GM19452 (cell line): Measurements from ENCODE around the gene GABBR2.
"Not testable (repeated sequence)": the region's sequence is repeated elsewhere in the genome, so short reads cannot be mapped to it uniquely, and the experiment has no call there.

ENCODE experiments used
- ATAC-seq: cut with Tn5 transposase; IDR thresholded peaks from one replicate; pipeline ENCODE4 v1.9.1; 2021; ENCODE audit not compliant: unreplicated experiment

GABBR2 gene

GRCh38 chr9:98304381-98304780 is 404.4 kb downstream of the GABBR2 start:
- no peak for ATAC-seq

DNA sequence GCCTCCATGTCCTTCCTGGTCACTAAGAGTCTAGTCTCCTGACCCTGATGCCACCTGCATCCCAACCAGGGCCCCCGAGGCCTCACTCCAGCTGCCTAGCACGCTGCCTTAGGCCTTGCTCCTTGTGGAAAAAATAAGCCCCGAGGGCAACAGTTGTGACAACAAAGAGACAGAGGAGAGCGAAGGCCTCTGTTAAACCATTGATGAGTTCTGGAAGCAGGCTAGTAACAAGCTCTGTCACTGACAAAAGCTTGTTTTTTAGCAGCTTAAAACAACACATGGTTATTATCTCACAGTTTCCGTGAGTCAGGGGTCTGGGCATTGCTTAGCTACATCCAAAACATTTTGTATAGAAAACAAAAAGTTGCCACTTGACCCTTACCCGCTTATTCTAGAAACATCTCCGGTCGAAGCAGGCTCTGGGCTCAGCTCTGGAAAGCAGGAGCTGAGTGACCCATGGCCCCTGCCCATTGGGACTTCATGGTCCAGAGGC is 405.1 kb downstream of the GABBR2 start:
- no peak for ATAC-seq

DNA sequence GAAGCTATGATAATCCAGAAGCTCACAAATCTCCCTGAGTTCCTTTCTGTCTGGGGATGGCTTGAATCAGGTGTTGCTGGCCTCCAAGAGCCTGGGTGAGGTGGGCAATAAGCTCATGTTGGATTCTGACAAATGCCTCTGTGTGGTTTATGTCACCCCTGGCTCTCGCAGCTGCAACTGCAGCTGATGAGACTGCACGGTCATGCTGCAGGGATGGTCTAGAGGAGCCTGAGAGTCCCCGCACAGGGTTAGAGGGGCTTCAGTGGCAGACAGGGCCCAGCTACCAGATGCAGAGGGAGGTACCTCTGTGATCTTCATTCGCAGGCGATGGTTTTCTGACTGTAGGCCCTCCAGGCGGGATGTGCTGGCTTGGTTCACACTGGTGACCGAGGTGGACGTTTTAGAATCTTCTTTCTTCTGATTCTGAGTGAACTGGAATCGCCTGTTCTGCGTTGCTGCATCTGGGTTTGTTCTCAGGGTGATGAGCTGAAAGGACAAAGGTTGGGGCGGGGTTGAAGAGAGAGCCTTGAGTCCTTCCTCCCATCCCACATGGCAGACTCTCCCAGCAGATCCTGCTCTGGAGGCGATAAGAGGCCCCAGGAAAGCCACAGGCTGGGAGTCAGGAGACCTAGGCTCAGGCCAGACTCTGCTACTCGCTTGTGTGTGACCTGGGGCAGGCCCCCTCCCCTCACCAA is 405.6 kb downstream of the GABBR2 start:
- no peak for ATAC-seq

GRCh38 chr9:98302150-98302549 is 406.6 kb downstream of the GABBR2 start:
- ATAC-seq = no peak

DNA sequence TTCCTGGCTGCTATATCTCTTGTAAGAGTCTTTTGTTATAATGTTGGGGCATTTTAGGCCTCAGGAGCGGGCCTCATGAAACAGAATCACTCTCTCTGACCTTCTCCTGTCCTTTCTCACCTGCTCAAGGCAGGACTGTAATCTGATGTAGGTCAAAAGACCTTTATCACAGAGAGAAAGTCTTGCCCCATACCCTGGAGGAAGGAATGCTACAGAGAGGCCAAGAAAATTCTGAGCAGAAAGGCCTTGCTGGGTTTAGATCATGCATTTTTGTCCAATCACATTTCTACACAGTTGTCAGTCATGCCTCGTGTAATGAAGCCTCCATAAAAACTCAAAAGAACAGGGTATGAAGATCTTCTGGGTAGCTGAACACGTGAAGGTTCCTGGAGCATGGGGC is 408.1 kb downstream of the GABBR2 start:
- no peak for ATAC-seq

GRCh38 chr9:98298476-98298875 is 410.3 kb downstream of the GABBR2 start:
- ATAC-seq = no peak

DNA sequence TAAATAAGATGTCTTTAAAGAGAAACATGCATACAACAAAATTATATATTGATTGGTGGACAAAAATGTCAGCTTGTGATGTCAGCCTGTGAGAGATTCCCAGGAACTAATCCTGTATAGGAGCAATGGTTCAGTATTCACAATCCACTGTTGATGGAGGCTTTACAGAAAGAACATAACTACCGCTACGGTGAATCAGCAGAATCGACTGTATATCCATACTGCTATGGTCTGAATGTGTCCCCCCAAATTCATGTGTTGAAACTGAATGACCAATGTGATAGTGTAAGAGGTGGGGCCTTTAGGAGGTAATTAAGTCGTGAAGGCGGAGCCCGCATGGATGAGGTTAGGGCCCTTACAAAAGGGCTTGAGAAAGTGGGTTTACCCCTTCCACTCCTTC is 412.9 kb downstream of the GABBR2 start:
- ATAC-seq = no peak

- no peak for ATAC-seq
These were observed 416.9 kb downstream of the GABBR2 start for GRCh38 chr9:98291820-98292219.

DNA sequence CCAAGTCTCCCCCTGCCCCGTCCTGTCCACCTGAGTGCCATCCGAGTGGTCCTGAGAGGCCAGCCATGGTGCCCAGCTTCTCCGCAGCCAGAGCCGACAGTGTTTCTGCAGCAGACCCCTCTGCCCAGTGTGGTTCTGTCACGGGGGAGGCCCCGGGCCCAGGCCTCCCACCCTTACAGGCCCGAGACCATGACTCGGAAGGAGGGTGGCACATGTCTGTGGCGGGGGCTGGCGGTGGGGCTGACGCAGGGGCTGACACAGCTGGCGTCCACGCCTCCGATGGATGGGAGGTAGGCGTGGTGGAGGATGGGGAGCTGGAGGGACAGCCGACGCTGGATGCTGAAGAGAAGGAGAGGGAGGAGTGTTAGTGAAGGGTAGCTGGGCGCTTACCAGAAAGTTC is 418.3 kb downstream of the GABBR2 start:
- ATAC-seq = no peak

- ATAC-seq = no peak
These were observed 419.0 kb downstream of the GABBR2 start for GRCh38 chr9:98289614-98290201.

DNA sequence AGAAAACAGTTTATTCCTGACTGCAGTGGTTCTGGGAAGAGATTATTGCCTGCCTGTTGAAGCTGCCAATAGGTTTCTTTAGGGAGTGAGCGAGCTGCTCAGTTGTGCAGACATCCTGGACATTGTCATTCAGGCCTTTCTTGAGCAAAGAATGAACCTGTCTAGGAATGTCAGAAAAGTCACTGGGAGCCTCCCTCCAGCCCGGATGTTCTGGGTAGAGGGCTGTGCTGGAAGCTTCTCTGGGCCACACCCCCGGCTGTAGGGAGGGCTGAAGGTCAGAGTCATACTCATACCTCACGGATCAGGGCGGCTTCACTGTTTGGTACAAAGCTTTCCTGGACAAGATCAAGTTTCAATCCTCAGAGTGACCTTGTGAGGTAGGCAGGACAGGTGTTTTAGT is 419.9 kb downstream of the GABBR2 start:
- ATAC-seq = no peak

DNA sequence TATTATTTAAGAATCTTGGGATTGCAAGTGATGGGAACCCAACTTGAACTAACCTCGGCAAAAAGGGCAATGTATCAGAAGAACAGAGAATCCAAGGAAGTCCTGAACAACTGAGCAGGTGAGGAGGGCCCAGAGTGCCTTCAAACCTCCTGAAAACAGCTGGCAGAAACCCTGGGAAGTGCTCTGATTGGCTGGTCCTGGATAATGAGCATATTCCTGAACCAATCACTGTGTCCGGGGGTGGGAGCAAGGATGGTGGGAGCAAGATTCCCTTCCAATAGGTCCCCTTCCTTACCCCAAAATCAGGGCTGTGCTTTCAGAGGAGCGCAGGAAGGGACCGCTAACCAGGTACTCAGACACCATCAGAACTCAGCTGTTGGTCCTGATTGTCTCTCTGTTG is 421.4 kb downstream of the GABBR2 start:
- no peak for ATAC-seq

DNA sequence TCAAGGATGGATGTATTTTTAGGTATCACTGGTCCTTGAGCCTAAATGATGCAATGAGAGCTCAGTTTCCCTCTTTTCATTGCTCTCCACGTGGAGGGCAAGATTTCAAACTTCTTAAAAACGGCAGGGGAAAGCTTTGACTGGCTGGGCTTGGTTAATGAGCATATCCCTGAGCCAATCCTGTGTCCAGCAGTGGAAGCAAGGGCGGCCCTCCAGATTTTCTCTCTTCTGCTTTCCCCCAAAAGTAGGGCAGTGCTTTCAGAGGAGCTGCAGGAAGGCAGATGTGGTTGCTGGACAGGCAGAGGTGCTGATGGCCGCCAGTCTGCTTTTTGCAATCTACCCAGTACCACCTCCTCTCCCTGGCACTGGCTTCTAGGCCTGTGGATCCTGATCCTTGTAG is 423.3 kb downstream of the GABBR2 start:
- ATAC-seq = no peak

DNA sequence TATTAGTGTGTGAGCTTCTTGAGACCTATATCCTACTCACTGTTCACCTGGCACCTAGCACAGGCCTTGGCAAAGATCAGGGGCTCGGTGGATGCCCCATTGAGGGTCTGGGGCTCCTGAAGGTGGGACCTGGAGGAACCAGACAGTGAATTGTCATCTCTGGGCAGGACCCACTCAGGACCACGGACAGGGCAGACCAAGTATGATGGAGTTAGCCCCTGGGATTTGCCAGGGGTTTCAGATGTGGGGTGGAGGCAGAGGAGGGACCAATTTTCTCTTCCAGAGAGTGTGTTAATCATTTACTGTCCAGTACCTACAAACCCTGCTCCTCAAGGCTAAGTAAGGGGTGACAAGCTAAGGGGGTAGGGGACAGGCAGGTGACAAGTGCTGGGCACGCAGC is 424.0 kb downstream of the GABBR2 start:
- ATAC-seq = no peak

GRCh38 chr9:98283143-98283542 is 425.6 kb downstream of the GABBR2 start:
- ATAC-seq = not testable (repeated sequence)

DNA sequence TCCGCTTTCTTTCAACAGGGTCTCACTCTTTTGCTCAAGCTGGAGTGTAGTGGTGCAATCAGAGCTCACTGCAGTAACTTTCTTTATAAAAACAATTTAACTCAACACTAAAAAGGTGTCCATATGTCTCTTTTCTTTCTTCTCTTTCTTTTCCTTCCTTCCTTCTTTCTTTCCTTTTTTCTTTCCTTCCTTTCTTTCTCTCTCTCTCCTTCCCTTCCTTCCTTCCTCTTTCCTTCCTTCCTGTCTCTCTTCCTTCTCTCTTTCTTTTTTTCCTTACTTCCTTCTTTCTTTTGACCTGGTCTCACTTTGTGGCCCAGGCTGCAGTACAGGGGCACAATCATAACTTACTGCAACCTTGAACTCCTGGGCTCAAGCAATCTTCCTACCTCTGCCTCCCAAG is 427.5 kb downstream of the GABBR2 start:
- ATAC-seq = no peak

GRCh38 chr9:98280574-98280973 is 428.2 kb downstream of the GABBR2 start:
- no peak for ATAC-seq

DNA sequence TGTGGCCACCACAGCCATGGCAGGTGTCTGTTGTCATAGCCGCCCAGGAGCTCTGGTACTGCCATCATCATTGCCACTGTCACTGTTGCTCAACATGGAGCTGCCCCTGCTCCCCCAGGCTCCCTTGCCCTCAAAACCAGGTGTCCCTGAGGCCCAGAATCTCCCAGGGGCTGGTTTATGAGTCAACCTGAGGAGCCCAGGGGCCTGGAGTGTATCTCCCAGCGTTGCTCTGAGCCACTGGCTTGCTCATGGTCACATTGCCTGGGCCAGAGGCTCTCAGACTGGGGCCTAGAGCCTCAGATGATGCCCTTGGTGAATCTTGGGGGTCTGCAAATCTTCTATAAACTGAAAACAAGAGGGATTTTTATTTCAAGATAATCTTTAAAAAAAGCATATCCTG is 428.6 kb downstream of the GABBR2 start:
- no peak for ATAC-seq

- no peak for ATAC-seq
These were observed 431.7 kb downstream of the GABBR2 start for GRCh38 chr9:98276907-98277469.

DNA sequence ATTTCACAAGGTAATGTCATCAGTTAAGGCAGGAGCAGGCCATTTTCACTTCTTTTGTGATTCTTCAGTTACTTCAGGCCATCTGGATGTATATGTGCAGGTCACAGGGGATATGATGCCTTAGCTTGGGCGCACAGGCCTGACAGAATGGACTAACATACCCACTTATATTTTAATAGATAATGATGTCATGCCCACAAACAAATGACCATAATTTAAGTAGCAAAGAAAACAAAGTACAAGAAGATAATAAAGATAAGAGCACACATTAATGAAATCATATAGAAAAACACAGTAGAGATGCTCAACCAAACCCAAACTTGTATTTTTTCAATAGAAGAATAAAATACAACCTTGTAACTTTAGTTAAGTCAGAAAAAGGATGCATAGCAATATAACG is 433.6 kb downstream of the GABBR2 start:
- ATAC-seq = no peak

GRCh38 chr9:98272083-98272482 is 436.7 kb downstream of the GABBR2 start:
- no peak for ATAC-seq

DNA sequence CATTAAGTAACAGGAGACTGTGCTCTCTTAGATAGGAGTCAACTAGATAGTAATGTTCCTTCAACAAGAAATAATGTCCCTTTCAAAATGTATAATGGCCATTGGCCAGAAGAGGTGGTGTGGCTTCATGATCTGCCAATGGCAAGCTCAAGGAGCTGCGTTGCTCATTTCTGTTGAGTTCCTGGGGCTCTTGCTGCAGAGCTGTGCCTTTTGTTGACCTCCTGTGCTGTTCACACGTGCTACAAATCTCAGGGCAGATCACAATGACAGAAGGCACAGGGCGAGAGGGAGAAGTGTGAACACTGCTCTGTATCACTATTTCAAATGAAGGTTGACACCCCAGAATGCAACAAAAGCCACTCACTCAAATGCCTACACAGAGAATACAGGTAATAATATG is 437.3 kb downstream of the GABBR2 start:
- no peak for ATAC-seq

GRCh38 chr9:98270284-98270683 is 438.5 kb downstream of the GABBR2 start:
- not testable (repeated sequence) for ATAC-seq
